Measurements from ENCODE around the gene GPR155.
"Not testable (repeated sequence)": the region's sequence is repeated elsewhere in the genome, so short reads cannot be mapped to it uniquely, and the experiment has no call there.

Gene GPR155

DNA sequence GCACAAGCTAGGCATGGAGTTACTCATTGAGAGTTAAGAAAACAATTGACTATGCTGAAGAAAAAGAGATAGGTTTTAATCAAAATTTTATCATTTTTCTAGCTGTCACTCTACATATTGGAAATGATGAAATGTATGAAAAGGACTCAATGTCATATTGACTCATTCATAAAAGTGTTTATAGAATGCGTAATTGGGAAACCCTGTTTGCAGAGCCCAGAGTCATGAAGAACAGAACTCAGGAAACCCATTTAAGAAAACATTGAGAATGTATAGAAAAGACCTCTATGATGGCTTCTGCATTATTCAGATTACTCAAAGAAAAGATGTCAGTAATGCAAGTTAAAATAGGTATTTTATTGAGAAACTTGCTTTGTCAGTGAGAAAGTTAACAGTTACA lies 54.9 kb downstream of the GPR155 start:
- no peak for DNase-seq

DNA sequence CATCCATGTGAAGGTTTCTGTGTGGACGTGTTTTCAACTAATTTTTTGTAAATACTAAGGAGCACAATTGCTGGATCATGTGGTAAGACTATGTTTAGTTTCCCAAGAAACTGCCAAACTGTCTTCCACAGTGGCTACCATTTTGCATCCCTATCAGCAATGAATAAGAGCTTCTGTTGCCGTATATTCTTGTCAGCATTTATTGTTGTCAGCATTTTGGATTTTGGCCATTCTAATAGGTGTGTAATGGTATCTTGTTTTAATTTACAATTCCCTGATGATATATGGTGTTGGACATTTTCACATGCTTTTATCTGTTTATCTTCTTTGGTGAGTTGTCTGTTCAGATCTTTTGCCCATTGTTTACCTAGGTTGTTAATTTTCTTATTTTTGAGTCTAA lies 56.8 kb downstream of the GPR155 start:
- DNase-seq, result no peak

- no peak for DNase-seq
Measured at GRCh38 chr2:174428214-174428613, 58.6 kb downstream of the GPR155 start.

DNA sequence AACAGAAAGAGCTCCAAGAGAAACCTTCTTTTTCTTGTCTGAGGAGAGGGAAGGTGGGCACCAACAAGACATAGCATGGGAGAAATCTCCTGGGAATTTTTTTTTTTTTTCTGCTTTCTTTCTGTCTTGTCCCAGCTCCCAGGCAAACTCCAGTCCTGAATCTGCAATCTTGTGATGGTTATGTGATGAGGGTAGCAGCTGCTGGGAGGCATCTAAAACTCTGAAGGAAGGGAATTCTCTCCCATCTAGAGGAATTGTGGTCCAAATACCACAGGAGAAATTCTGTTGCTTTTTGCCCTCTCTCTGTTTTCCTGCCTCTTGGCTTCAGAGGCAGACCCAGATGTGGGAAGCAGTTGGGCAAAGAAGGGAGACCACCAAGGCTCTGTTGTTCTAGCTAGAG lies 74.6 kb downstream of the GPR155 start:
- no peak for DNase-seq

DNA sequence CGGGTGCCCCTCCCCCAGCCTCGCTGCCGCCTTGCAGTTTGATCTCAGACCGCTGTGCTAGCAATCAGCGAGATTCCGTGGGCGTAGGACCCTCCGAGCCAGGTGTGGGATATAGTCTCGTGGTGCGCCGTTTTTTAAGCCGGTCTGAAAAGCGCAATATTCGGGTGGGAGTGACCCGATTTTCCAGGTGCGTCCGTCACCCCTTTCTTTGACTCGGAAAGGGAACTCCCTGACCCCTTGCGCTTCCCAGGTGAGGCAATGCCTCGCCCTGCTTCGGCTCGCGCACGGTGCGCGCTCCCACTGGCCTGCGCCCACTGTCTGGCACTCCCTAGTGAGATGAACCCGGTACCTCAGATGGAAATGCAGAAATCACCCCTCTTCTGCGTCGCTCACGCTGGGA lies 76.8 kb downstream of the GPR155 start:
- DNase-seq, result not testable (repeated sequence)

DNA sequence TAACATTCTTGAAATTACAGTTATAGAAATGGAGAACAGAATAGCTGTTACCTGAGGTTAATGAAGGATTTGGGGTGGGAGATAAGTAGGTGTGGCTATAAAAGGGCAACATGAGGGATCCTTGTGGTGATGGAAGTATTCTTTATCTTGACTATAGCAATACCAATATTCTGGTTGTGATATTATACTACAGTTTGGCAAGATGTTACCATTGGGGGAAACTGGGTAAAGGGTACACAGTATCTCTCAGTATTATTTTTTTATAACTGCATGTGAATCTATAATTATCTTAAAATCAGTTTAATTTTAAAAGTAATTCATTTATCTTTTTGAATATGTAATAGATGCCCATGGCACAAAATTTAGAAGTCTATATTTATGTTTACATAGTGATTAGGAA lies 83.2 kb downstream of the GPR155 start:
- no peak for DNase-seq

GRCh38 chr2:174400853-174401252 lies 86.0 kb downstream of the GPR155 start:
- DNase-seq, result no peak

DNA sequence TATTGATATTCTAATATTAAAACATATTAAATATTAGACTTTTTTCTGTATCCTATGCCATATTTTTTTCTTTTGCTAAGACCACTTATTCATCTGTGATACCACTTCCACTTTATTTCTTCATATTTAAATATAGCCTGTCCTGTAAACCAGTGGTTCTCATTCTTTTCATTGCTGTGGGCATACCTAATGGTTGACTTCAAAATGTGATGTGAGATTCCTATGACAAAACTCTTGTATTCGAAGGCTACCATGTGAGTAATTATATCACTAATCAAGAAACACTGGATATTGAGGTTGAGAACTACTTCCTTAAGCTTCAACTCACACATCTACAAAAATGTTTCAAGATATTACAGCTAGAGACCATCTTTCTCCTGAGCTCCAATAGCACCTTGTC lies 87.7 kb downstream of the GPR155 start:
- DNase-seq, result no peak

GRCh38 chr2:174397773-174398172 lies 89.1 kb downstream of the GPR155 start:
- no peak for DNase-seq

DNA sequence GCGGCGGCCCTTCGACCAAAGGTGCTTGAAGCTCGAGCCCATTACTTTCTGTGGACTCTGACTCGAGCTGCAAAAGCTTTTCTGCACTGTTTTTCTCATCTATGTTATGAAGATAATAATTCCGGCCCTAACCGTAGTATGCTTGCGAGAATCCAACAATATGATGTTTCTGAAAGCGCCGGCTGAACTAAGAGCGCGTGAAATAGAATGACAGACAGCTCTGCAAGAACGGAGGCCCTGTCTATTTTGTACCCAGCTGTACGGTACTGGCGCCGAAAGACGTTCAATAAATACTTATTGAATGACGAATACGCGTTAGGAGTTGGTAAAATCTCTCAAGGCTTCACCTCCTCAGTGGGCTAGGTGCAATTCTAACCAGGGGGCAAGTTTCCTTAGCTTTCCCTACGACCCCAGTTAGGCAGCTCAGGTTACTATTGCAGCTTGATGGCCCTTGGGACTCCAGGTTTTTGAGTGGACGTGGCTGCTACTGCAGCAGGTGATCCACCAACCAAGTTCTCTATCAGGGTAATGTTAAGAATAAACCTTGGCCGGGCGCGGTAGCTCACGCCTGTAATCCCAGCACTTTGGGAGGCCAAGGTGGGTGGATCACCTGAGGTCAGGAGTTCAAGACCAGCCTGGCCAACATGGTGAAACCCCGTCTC lies 90.7 kb downstream of the GPR155 start:
- no peak for DNase-seq

GRCh38 chr2:174395284-174395968 lies 91.4 kb downstream of the GPR155 start, which contains the start of gene SCRN3:
SCRN3 (plus strand) TSS chr2:174395730; CDS start chr2:174398284, 2,554 bp downstream.
- DNase-seq, result peak; percentile 48

DNA sequence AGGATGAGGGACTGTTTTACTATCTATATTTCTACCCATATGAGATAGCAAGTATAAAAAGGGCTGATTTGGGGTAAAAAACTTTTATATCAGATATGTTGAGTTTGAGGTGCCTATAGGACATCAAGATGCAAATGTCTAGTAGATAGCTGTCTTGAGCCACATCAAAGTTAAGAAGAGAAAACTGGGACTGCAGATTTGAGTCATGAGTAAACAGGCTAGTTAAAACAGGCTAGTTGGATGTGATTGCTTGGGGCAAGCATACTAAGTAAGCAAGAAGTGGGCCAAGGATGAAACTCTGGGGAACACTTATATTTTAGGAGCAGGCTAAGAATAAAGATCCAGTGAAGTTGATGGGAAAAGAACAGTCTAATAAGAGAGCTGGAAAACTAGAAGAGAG lies 94.1 kb downstream of the GPR155 start:
- no peak for DNase-seq

- not testable (repeated sequence) for DNase-seq
Measured at GRCh38 chr2:174390303-174390702, 96.5 kb downstream of the GPR155 start.

DNA sequence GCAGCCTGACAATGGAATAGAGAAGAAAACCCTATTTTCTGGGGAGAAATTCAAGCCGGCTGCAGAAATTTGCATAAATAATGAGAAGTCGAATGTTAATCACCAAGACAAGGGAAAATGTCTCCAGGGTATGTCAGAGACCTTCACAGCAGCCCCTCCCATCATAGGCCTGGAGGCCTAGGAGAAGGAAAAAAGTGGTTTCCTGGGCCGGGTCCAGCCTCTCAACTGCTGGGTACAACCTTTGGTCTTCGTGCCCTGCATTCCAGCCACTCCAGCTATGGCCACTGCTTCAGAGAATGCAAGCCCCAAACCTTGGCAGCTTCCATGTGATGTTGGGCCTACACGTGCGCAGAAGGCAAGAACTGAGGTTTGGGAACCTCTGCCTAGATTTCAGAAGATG lies 97.3 kb downstream of the GPR155 start:
- no peak for DNase-seq

DNA sequence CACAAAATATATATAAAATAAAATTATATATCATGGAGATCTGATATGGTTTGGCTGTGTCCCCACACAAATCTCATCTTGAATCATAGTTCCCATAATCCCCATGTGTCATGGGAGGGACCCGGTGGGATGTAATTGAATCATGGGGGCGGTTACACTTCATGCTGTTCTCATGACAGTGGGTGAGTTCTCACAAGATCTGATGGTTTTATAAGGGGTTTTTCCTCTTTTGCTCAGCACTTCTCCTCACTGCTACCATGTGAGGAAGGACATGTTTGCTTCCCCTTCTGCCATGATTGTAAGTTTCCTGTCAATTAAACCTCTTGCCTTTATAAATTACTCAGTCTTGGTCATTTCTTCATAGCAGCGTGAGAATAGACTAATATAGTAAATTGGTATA lies 98.1 kb downstream of the GPR155 start:
- DNase-seq, result not testable (repeated sequence)

GRCh38 chr2:174385201-174385600 lies 101.6 kb downstream of the GPR155 start:
- no peak for DNase-seq

- no peak for DNase-seq
Measured at GRCh38 chr2:174383796-174384195, 103.0 kb downstream of the GPR155 start.

All from 8988T (cell line).